ENCODE results near the gene DDX24. TPM values are rescaled to one million over a fixed set of nuclear protein-coding genes. Genes with fewer than 3 reads are reported as not detected.

The DDX24 gene
- total RNA-seq, 4 donors from 2014 or later: 116 to 170 (median 151) TPM

DNA sequence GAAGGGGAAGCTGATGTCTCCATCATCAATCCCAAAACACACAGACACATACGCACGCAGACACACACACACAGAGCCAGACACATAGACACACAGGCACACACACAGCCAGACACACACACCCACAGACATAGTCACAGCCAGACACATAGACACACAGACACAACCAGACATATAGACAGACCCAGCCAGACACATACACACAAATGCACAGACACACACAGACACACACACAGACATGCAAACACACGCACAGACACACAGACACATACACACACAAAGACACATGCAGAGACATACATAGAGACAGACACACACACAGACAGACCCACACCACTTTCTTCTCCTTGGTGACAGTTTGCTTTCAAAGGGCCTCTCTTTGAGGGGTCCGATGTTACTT is 77.6 kb downstream of the DDX24 start:
- Histone ChIP-seq H3K27me3 (peaks cover 0 to 4% of the 10 kb centered on the region in 2 donors), H3K36me3 (no peaks in the 10 kb centered on the region), H3K4me1 (peaks cover 0 to 10% (median 0%) of the 10 kb centered on the region in 4 donors), H3K27ac (no peak overlapping the region), H3K9me3 (no peaks in the 10 kb centered on the region), H3K4me3 (no peak overlapping the region)
- DNase-seq (ENCODE audit: low spot score in 2 of 2): no peak
- TF ChIP-seq EP300 (IDR thresholded peaks at IDR 0.05) (no peak), POLR2A (IDR thresholded peaks at IDR 0.05) (no peak)
- TF ChIP-seq, protein P1, sequence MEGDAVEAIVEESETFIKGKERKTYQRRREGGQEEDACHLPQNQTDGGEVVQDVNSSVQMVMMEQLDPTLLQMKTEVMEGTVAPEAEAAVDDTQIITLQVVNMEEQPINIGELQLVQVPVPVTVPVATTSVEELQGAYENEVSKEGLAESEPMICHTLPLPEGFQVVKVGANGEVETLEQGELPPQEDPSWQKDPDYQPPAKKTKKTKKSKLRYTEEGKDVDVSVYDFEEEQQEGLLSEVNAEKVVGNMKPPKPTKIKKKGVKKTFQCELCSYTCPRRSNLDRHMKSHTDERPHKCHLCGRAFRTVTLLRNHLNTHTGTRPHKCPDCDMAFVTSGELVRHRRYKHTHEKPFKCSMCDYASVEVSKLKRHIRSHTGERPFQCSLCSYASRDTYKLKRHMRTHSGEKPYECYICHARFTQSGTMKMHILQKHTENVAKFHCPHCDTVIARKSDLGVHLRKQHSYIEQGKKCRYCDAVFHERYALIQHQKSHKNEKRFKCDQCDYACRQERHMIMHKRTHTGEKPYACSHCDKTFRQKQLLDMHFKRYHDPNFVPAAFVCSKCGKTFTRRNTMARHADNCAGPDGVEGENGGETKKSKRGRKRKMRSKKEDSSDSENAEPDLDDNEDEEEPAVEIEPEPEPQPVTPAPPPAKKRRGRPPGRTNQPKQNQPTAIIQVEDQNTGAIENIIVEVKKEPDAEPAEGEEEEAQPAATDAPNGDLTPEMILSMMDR (IDR thresholded peaks at IDR 0.05): no peak
- 78 to 84% methylated on average over 3 to 4 of the region's 4 CpGs for WGBS, 2 donors

DNA sequence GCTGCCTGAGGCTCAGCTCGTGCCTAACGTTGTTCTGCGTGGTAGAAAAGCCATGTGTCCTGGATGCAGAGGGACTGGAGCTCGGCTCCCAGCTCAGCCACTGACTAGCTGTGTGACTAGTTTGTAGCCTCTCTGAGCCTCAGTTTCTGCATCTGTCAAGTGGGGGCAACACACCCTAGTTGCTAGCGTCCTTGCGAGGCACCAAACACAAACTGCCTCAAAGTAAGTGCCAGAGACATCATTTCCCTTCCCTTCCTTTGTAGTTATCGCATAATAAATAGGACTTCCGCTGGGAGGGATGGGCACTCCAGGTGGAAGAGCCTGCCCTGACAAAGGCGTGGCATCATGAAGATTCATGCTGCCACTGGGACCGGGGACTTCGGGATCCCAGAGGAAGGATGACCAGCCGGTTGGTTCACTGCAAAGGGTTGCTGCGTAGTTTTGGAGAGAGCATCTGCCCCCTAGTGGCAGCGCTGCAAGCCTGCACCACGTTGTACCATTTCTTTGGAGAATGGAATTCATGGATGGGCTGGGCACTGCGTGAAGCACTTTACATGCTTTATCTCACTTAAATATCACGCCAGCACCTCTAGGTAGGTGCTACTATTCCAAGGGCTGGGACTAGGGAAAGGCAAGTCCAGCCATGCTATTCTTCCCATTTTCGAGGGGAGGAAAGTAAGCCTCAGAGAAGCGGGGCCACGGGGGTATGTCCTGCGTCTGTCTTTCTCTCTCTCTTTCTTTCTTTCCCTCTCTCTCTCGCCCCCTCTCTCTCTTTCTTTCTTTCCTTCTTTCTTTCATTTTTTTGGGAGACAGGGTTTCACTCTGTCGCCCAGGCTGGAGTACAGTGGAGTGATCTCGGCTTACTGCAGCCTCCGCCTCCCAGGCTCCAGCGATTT is 79.3 kb downstream of the DDX24 start:
- 41 to 46% methylated on average over 19 to 26 of the region's 26 CpGs for WGBS, 2 donors
- Histone ChIP-seq H3K4me3 (no peak overlapping the region), H3K4me1 (peaks cover 0 to 10% (median 0%) of the 10 kb centered on the region in 4 donors), H3K27me3 (peaks cover 0 to 4% of the 10 kb centered on the region in 2 donors), H3K27ac (no peak overlapping the region), H3K9me3 (no peaks in the 10 kb centered on the region), H3K36me3 (no peaks in the 10 kb centered on the region)
- TF ChIP-seq, protein P1 (IDR thresholded peaks at IDR 0.05): peak; percentile 89 to 96 (median 93)
- TF ChIP-seq POLR2A (IDR thresholded peaks at IDR 0.05) (no peak), EP300 (IDR thresholded peaks at IDR 0.05) (no peak)
- DNase-seq (ENCODE audit: low spot score in 2 of 2): peak; percentile 22 to 48

DNA sequence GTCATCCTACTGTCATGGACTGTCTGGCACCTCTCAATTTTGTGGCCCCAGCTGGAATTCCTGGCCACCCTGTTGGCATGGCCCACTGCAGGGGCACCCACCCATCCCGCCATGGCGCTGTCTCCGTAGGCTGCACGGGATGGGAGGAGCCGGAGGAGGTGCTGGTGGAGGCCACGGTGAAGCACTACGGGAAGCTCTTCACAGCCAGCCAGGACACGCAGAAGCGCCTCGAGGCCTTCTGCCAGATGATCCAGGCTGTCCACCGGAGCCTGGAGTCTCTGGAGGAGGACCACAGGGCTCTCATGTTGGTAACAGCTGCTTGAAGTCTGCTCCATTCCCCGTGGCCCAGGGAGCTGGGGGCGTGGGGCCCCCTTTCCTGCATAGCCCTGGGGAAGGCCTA is 80.0 kb downstream of the DDX24 start:
- TF ChIP-seq, protein P1 (IDR thresholded peaks at IDR 0.05): no peak
- no peak for TF ChIP-seq POLR2A (IDR thresholded peaks at IDR 0.05)

DNA sequence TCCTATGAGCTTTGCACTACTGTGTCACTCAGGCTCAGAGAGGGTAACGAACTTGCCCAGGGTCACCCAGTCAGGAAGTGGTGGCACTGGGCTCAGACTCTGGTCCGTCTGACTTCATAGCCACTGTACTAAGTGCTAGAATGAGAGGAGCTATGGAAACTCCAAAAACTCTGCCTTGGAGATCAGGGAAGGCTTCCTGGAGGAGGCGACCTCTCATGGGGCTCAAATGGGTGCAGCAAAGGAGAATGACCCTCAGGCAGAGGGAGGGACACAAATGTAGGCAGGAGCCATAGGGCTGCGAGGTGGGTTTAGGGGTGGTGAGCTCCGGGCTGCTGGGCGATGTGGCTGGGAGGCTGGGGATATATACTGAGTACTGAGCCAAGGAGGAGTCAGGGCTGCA is 80.7 kb downstream of the DDX24 start:
- Histone ChIP-seq H3K4me3 (no peak overlapping the region), H3K27ac (no peak overlapping the region), H3K27me3 (peaks cover 0 to 4% of the 10 kb centered on the region in 2 donors), H3K9me3 (no peaks in the 10 kb centered on the region), H3K36me3 (no peaks in the 10 kb centered on the region), H3K4me1 (peaks cover 0 to 16% (median 0%) of the 10 kb centered on the region in 4 donors)
- no peak for TF ChIP-seq EP300 (IDR thresholded peaks at IDR 0.05)
- no peak for TF ChIP-seq POLR2A (IDR thresholded peaks at IDR 0.05)
- TF ChIP-seq, protein P1 (IDR thresholded peaks at IDR 0.05): no peak
- 86 to 88% methylated on average over 6 of the region's 6 CpGs for WGBS, 2 donors
- DNase-seq (ENCODE audit: low spot score in 2 of 2): no peak

More for the DNA sequence above, 80.0 kb downstream of the DDX24 start:
- no peak overlapping the region for H3K4me3 ChIP-seq
- peaks cover 0 to 4% of the 10 kb centered on the region in 2 donors for H3K27me3 ChIP-seq
- no peaks in the 10 kb centered on the region for H3K9me3 ChIP-seq
- no peak for DNase-seq (ENCODE audit: low spot score in 2 of 2)
- peaks cover 0 to 10% (median 0%) of the 10 kb centered on the region in 4 donors for H3K4me1 ChIP-seq
- no peaks in the 10 kb centered on the region for H3K36me3 ChIP-seq
- no peak overlapping the region for H3K27ac ChIP-seq
- 59 to 66% methylated on average over 12 to 13 of the region's 13 CpGs for WGBS, 2 donors

DNA sequence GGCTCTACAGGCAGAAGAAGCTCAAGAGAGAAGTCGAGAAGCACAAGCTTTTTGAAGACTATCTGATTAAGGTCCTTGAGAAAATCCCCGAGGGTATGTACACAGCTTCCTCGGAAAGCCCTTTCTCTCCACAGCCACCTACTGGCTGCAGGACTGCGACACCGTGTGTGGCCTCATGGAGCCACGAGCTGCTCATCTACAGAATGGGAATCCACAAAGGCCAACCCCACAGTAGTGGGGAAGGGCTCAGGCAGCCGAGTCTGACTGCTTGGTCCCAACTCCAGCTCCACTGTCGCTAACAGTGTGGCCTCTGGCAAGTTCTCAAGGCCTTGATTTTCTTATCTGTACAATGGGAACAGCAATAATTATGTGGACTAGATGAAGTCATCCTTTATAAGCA is 81.4 kb downstream of the DDX24 start:
- TF ChIP-seq POLR2A (IDR thresholded peaks at IDR 0.05): no peak
- no peak for TF ChIP-seq EP300 (IDR thresholded peaks at IDR 0.05)
- TF ChIP-seq, protein P1 (IDR thresholded peaks at IDR 0.05): no peak
- 71 to 72% methylated on average over 7 to 8 of the region's 8 CpGs for WGBS, 2 donors
- H3K27ac ChIP-seq: no peak overlapping the region
- H3K4me1 ChIP-seq: peaks cover 0 to 16% (median 0%) of the 10 kb centered on the region in 4 donors
- no peak for DNase-seq (ENCODE audit: low spot score in 2 of 2)
- no peak overlapping the region for H3K4me3 ChIP-seq
- H3K27me3 ChIP-seq: peaks cover 0 to 4% of the 10 kb centered on the region in 2 donors
- no peaks in the 10 kb centered on the region for H3K9me3 ChIP-seq
- H3K36me3 ChIP-seq: no peaks in the 10 kb centered on the region
